ENCODE data around the gene NOX5. TPM values are rescaled to one million over a fixed set of nuclear protein-coding genes. Genes with fewer than 3 reads are reported as not detected.

NOX5 gene
- polyA plus RNA-seq, 4 donors: 0.30 to 1.4 (median 0.78) TPM

DNA sequence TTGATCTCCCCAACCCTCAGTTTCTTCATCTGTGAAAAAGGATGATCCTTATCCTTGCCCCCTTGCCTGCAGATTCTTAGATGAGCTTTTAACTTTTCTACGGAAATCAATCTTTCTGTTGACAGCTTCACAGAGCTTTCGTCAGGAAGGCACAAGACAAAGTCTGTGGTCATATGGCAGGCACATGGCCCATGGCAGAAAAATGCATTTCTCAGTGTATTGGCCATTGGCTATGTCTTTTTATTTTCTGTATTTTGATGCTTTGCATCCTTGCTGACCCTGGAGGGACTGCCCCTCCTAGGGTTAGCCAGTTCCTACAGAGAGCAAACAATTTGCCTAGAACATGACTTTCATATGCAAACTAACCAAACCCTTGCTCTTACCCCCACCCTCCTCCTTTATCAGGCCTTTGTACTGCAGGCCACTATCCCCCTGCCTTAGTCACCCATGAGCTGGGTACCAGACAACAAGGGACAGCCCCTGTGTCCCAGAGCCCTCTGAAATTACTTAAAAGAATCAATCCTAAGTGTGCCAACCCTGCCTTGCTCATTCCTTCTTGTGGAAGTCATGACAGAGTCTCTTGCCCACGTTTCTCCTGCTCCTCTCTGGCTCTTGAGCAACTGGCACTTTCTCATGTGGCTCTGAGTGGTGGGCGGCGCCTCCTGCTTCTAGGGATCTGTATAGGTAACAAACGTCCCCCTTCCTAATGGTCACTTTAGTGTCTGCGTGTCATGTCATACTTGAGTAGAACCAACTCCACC, 24.1 kb upstream of the NOX5 start:
- no peak for DNase-seq (ENCODE audit: low read depth in 4 of 4, low spot score in 2 of 4)

GRCh38 chr15:68990992-68991500, 23.4 kb upstream of the NOX5 start:
- DNase-seq (ENCODE audit: low read depth in 4 of 4, low spot score in 2 of 4): no peak

- no peak for DNase-seq (ENCODE audit: low read depth in 4 of 4, low spot score in 2 of 4)
Measured at GRCh38 chr15:68991723-68992122, 22.8 kb upstream of the NOX5 start.

DNA sequence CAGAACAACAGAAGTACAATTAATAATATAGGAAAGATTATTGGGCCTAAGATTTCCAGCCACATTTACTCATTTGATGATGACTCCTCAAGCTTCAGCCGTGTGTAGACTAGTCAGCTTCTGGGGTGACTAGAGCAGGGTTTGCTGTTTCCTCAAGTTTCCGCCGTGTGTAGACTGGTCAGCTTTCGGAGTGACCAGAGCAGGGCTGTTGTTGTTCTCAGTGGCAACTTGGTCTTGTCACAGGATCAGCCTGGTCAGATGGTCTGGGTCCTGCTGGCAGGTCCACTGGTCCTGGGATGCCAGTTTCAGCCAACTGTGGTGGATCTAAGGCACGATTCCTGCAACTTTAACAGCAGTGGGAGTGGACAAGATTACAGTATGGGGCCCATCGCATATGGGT, 21.8 kb upstream of the NOX5 start:
- no peak for DNase-seq (ENCODE audit: low read depth in 4 of 4, low spot score in 2 of 4)

DNA sequence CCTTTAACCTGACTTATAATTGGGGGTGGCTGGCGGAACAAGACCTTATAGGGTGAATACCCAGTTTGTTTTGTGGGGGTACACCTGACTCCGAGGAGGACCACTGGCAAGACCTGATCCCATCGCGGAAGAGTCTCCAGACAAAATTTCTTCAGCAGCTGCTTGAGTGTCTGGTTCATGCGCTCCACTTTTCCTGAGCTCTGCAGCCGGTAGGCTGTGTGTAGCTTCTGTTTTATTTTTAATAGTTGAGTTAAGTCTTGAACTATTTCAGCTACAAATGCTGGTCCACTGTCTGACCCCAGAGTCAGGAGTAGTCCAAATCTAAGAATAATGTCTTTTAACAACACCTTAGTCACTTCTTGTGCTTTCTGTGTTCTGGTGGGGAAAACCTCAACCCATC, 21.2 kb upstream of the NOX5 start:
- no peak for DNase-seq (ENCODE audit: low read depth in 4 of 4, low spot score in 2 of 4)

DNA sequence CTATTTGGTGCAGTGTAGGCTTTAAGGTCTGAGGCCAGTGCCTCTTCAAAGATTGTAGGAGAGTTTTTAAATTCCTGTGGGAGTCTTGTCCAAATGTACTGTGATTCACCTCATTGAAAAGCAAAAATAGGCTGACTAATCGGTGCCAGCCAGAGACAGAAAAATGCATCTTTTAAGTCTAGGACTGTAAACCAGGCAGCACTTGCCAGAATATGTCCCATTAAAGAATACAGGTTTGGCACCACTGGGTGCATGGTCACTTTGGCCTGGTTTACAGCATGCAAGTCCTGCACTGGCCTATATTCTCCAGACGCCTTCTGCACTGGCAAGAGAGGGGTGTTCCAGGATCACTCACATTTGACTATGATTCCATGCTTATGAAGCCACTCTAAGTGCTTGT, 20.3 kb upstream of the NOX5 start:
- no peak for DNase-seq (ENCODE audit: low read depth in 4 of 4, low spot score in 2 of 4)

DNA sequence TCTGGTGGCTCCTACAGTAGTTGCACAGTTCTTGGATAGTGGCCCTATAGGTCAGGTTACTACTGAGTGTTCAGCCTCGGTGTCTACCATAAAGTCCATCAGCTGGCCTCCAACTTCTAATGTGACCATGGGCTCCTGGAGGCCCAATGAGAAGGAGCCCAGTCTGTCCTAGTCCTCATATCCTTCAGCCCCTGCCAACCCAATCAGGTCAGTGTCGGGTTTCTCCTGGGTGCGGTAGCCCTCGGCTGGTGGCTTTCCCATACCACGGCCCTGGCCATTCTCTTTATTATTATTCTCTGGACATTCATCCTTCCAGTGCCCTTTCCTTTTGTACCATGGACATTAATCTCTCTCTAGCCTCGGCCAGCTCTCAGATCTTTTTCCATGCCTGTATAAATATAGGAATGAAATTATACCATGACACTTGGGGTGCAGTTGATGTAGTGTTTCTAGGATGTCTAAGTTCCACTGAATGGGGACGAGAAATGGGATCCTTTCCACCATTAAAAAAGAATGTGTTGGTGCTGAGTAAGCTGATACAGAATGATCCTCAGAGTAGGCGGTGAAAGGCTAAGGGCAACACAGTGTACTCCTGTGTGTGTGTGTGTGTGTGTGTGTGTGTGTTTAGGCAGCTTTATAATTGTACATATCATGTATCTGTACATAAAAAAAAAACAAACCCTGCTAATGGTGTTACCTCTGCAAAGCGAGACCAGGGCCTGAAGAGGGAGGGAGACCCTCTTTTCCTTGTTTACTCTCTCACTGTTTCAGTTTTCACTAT, 19.3 kb upstream of the NOX5 start:
- DNase-seq (ENCODE audit: low read depth in 4 of 4, low spot score in 2 of 4): no peak

DNA sequence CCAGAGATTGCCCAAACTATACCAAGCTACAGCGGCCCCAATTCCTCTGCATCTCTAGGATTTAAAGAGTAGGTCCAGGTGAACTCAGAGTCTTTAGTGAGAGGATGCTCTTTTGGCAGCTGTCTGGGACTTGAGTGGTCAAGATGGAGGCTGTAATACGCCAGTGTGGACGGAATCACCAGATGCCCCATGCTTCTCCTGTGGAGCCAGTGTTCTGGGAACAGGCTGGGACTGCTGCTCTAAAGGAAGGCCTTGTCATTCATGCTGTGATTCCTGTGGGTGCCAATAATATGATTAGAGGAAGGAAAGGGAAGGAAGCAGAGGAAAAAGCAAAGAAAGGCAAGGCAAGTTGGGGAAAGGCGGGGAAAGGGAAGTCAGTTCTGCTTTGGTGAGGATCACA, 17.4 kb upstream of the NOX5 start:
- no peak for DNase-seq (ENCODE audit: low read depth in 4 of 4, low spot score in 2 of 4)

DNA sequence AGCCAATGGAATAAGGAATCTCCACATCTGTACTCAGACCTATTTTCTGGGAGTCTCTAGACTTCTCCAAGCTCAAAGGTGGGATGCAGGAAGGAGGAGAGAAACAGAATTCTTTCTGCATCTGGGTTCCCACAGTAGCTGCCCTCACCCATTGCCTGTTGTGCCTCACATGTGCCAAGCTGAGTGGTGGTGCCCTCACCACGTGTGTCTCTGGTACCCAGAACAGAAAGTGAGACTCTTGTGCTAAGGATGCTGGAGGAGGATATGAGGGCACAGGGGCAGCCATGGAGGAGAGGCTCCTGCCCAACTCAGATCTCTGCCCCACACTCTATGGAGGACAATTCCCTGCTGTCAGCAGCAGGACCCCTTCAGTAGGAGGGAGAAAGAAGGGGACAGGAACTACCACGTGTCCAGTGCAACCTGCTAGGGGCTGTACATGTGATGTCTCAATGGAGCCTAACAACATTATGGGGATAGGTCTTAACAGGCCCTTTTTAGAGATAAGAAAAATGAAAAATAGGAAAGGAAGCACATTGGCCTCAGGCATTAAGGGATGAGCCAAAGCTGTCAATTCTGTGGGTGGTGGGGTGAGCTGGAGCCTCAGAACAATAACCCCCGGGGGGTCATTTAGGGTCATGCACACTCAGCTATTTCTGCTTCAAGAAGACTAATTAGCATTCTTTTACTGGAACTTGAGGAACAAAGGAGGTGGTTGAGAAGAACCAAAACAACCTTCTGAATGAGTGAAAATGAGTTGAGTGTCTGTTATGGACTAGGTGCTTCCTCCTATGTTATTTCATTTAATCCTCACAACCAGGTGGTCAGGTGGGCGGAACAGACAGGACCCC, 16.3 kb upstream of the NOX5 start:
- no peak for DNase-seq (ENCODE audit: low read depth in 4 of 4, low spot score in 2 of 4)

GRCh38 chr15:68999091-68999490, 15.4 kb upstream of the NOX5 start:
- DNase-seq (ENCODE audit: low read depth in 4 of 4, low spot score in 2 of 4): no peak

DNA sequence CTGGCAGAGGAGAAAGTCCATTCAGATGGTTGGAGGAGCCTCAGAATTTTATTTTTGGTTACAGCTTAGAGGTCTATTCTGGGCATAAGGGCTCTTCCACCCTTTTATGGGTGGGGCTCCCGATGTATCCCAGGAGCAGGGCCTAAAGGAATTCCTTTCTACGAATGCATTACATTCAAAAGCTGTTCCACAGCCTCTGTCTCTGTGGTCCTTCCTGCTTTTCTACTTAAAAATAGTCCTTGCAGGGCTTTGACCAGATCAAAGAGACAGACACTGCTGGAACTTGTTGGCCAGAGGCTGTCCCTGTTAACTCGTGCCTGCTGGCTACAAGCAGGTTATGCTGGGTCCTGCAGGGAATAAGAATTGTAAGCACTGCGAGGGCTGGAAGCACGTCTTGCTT, 14.4 kb upstream of the NOX5 start:
- DNase-seq (ENCODE audit: low read depth in 4 of 4, low spot score in 2 of 4): no peak

DNA sequence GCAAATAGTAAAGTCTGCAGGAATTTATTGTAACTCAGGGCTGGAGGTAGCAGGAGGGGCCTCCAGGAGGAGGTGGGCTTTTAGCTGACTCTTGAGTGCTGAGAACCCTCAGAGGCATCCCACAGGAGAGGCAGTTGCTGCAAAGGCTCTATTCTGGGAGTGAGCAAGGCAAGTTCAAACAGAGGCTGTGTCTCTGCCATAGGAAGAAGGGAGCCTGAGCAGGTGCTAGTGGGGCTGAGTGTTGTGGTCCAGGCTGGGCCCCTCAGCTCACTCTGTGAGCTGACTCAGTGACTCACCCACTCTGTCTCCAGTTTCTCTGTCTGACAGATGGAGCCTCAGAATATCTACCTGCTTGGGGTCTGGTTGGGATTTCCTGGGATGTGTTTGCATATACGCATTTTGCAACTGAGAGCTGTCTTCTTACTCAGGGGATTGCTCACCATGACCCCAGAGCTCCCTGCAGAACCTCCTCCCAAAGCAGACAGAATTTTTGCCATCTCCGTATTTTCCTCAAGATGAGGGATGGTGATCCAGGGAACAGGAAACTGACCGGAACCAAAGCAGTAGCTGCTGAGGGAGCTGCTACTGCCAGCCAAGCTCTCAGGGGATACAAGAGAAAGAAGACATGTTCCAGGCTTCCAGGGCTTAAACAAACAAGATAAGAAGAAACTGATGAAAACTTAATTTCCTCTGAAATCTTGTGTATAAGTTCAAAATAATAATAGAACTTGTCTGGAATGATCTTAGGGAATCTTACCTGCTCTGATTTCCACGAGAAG, 13.6 kb upstream of the NOX5 start:
- DNase-seq (ENCODE audit: low read depth in 4 of 4, low spot score in 2 of 4): no peak

- DNase-seq (ENCODE audit: low read depth in 4 of 4, low spot score in 2 of 4): no peak
Measured at GRCh38 chr15:69002783-69003182, 11.7 kb upstream of the NOX5 start.

DNA sequence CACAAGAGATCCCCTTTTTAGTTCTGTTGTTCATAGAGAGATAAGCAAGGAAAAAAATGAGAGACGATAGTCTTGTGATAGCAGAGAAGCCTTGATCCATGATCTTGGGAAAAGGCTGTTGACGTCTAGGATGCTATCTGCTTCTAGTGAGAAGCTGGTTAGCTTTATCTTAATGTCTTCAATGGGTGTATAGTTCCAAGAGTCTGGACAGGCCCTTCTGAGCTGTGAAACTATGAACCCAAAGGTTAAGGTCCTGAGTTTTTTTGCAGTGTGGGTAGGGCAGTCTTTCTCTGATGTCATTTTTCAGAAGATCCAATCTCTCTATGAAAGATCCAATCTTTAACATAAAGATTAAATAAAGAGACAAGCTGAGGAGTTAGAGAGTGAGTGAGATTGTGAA, 10.5 kb upstream of the NOX5 start:
- no peak for DNase-seq (ENCODE audit: low read depth in 4 of 4, low spot score in 2 of 4)

GRCh38 chr15:69008056-69008455, 6.4 kb upstream of the NOX5 start:
- DNase-seq (ENCODE audit: low read depth in 4 of 4, low spot score in 2 of 4): no peak

- no peak for DNase-seq (ENCODE audit: low read depth in 4 of 4, low spot score in 2 of 4)
Measured at GRCh38 chr15:69009341-69009740, 5.2 kb upstream of the NOX5 start.

DNA sequence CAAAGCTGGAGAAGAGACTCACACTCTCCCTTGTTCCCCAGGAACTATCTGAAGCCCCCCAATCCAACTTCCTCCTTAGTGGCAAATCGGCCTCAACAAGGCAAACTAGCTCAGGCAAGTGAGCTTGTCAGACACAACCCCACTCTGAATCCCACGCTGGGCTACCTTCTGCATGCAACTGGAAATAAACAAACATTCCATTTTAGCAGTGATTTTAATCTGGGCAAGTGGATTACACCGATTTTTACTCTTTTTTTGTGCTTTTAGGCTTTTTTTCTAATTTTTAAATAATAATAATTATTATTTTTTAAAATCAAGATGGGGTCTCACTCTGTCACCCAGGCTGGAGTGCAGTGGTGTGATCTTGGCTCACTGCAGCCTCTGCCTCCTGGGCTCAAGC, 2.9 kb upstream of the NOX5 start:
- DNase-seq (ENCODE audit: low read depth in 4 of 4, low spot score in 2 of 4): no peak

- DNase-seq (ENCODE audit: low read depth in 4 of 4, low spot score in 2 of 4): no peak
Measured at GRCh38 chr15:69012761-69013364, 1.6 kb upstream of the NOX5 start.

GRCh38 chr15:69013726-69014406, 629 bp upstream of the NOX5 start:
- no peak for DNase-seq (ENCODE audit: low read depth in 4 of 4, low spot score in 2 of 4)

All from left renal cortex interstitium (tissue), 4 donors.